Stimulated activated CD8-positive, alpha-beta memory T cell treated with anti-CD3 and anti-CD28 coated beads, Interleukin-2, amount 100 ng/mL, for 1 hour (primary cell): ENCODE results near the gene TADA2B.

Experiments
- DNase-seq, 2 donors: peaks; one replicate each; pipeline ENCODE4 v3.0.0-alpha.2; 2020; ENCODE audit warnings: low read depth in 2 of 2

The TADA2B gene

DNA sequence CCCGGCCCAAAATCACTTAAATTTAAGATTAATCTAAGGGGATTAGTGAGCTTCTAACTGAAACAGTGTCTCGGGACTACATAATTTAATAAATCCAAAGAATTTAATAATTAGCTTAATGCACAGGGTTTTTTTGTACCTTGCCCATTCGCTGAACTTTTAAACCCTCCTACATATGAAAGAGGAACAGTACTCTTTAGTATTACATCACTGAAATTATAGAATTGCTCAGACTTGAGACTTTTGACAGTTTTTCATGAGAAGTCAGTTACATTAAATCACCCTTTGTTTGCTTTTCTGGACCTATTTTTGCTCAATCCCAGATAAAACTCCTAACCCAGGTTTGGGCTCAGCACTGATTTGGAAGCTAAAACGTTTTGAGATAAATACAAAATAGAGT lies 2.4 kb upstream of the TADA2B start:
- DNase-seq: no peak

- no peak for DNase-seq
Measured at GRCh38 chr4:7041246-7041645, 1.9 kb upstream of the TADA2B start.

- peak in 1 of 2 donors; percentile 8 for DNase-seq
Measured at GRCh38 chr4:7041801-7042502, 1.2 kb upstream of the TADA2B start.

DNA sequence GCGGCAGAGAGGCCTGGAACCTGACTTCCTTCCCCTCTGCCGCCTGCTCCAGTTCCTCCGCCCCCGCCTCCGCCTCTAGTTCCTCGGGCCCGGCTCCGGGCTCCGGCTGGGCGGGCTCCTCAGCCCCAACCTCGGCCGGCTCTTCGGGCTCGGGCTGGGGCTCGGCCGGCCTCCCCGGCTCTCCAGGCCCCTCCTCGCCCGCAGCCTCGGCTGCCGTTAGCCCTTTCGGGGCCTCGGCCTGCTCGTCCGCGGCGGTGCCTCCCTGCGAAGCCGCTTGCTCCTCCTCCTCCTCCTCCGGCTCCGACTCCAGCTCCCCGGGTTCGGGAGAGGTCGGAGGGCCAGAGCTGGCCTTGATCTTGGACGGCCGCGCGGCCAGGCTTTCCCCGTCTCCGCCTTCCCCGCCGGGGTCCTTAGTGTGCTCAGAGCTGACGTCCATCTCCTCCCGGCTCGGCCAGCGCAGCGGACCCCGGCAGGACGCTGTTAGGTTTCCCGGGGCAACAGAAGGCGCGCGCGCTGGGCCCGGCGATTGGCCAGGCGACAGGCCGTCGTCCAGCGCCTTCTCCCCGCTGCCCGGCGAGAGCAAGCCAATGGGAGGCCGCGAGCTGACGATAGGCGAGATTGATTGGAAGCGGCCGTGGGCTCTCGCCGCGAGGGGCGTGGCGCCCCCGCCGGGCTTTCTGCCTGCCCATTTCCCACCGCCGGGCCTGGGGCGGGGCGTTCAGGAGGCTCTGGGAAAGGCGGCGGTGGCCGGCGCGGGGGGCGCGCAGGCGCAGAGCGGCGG lies 479 bp upstream of the TADA2B start:
- peak; percentile 84 for DNase-seq

- no peak for DNase-seq
Measured at GRCh38 chr4:7044137-7044930, 1.2 kb downstream of the TADA2B start.

DNA sequence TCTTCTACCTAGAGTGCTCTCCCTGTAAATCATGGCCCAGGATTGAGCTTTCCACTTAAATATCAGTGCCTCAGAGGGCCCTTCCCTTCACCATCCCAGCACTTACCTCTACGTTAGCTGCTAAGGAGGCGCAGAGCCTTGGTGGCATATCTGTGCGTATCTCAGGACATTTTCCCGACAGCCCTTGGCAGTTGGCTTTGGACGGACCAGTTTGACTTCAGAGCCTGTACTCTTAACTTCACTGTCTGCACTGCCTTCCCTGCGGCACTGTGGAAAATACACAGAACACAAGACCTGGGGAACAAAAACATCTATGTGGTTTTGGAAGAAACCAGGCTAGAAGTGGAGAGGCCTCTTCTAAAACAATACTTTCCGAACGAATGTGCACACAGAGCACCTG lies 2.4 kb downstream of the TADA2B start:
- DNase-seq: no peak

GRCh38 chr4:7045961-7046921 lies 3.1 kb downstream of the TADA2B start:
- no peak for DNase-seq

DNA sequence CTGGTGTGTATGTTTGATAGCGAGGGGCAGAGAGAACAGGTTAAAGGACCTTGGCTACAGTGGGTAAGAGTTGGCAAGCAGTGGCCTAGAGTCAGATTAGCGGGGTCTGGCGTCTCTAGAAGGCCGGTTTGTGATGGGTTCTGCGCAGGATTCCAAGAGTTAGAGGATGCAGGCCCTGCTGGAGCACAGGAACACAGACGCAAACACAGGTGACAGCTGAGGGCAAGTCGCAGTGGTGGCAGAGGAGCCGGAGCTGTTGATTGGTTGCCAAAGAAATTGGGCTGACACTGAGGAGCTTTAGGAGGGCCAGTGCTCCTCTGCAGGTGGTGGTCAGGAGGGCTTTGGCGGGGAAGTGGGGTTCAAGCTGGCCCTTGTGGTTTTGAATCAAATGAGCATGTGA lies 3.8 kb downstream of the TADA2B start:
- no peak for DNase-seq

DNA sequence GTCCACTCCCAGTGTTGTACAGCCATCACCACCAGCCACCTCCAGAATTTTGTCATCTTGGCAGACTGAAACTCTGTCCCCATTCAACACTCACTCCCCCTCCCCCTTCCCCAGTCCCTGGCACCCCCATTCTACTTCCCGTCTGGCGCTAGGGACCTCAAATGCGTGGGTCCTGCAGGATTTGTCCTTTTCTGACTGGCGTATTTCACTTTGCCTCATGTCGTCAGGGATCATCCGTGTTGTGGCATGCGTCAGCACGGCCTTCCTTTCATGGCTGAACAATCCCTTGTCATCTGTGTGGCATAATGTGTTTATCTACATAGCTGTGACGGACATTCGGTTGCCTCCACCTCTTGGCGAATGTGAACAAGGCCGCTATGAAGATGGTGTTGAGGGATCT lies 5.5 kb downstream of the TADA2B start:
- DNase-seq: no peak

DNA sequence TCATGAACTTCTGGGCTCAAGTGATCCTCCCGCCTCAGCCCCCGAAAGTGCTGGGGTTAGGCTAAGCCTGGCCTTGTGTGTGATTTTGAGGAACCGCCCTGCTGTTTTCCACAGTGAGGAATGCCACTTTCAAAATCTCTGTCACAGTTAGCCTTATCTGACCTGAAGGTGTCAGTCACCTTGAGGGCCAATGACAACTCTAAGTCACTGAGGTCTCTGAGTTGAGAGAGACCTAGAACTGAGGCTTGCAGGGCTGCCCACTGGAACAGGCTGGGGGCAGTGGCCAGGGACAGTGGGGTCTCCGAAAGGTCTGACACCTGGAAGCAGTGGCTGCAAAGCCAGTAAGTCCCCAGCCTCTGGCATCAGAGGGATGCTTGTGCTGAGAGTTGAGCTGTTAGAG lies 6.1 kb downstream of the TADA2B start:
- DNase-seq: no peak

- DNase-seq: no peak
Measured at GRCh38 chr4:7049739-7050138, 6.6 kb downstream of the TADA2B start.

DNA sequence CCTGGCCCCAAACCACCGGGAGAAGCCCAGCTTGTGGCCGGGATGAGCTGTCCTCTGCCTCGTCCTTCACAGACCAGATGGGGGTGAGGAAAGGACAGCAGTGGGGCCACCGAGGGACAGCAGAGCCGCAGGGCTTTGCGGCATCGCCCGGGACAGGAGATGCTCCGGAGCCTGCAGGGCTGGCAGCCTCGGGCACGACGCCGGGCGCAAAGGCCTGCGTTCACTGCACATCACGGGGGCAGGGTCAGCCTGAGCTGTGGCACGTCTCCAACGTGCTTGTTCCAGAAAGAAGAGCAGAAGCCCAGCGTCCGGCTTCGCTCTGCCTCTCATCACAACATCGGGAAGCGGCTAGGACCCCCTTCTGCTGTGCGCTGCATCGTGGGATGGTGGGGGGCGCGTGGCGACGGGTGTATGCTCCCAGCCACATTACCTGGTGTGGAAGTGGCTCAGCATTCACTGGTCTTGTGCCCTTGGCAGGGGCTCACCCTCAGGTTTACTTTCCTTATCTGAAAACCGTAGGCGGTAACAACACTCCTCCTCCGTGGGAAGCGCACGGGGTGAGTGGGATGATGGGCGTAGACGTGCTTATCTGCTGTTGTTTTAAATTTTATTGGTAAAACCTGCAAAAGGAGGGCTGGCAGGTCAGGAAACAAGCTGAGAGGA lies 7.4 kb downstream of the TADA2B start:
- DNase-seq: no peak

- no peak for DNase-seq
Measured at GRCh38 chr4:7051144-7051495, 7.9 kb downstream of the TADA2B start.

- no peak for DNase-seq
Measured at GRCh38 chr4:7051905-7052304, 8.7 kb downstream of the TADA2B start.

DNA sequence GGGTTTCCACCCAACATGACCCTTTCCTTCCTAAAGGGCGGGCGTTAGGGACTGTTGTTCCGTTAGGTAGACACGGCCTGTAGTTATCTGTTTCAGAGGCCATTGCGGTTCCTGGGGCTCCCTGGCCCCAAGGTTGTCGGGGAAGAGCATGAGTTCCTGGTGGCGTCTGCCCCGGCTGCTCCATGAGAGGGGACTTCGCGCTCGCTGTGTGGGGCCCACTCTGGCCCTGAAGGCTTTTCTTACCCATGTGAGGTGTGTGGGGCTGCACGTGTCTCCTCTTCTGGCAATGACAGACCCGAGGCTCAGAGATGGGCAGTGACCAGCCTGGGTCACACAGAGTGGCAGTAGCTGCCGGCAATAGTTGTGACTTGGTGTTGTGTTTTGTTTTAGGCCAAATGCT lies 9.1 kb downstream of the TADA2B start:
- DNase-seq: no peak

- DNase-seq: no peak
Measured at GRCh38 chr4:7052923-7053715, 9.9 kb downstream of the TADA2B start.

GRCh38 chr4:7054106-7054880 lies 11.1 kb downstream of the TADA2B start:
- DNase-seq: no peak

DNA sequence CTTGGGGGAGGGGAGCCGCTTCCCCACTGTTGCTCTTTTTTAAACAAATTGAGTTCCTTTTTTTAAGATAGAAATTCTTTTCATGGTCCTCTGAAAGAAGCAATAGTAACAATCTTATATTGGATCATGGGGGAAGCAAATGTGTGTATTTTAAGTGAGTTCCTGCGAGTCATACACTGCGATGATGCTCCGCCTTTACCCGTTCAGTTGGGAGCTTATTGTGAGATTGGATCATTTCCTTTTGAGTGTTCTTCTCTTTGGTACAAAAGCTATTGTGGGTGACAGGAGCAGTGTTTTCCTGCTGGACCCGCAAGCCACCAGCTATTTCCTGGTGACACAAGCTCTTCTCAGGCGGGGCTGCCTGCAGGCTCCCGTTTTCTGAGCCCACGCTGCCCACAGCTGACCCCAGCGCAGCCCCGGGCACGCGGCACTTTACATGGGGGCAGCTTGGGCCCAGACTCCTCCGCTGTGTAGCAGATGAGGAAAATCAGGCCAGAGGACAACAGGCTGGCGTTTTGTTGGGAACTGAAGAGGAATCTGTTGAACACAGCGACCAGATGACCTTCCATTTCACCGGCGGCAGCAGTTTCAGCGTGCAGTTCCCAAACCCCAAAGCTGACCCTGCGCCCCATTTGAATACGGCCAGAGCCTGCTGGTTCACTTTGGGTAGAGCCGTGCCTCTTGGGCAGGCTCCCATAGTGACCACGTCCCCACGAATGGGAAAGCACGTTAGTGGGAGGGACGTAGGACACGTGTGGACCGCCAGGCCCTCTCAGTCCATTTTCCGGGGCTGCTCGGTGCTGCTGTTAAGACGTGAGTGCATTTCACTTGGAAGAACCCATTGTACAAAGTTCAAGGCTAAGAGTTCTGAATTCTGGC lies 12.2 kb downstream of the TADA2B start:
- no peak for DNase-seq

DNA sequence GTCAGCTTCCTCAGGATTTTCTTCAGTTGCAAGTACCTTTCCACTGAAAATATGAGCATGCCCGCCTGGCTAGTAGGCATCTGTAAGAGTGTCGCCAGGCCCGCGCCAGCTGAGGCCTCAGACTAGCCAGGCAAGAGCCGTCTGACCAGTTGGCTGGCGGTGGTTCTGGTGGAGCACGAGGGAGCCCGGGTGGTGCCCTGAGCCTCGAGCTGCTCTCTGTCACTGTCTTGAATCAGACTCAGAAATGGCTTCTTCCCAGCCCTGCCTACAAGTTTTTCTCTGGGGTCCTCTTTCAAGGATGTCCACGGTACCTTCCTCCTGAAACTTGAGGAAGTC lies 12.8 kb downstream of the TADA2B start:
- DNase-seq: no peak
